GM13977 (cell line): Measurements from ENCODE around the gene LURAP1L.
A peak's percentile ranks its signal among the peaks of the same experiment; 100 is the strongest.

Source experiments
- DNase-seq: peaks from one replicate; pipeline ENCODE4 v3.0.0; 2012; ENCODE audit warnings: low spot score
- CTCF ChIP-seq: IDR thresholded peaks from 2 replicates; pipeline ENCODE4 v1.5.1; 2012; ENCODE audit warnings: mild to moderate bottlenecking, control low read depth; ENCODE audit not compliant: insufficient read depth; ENCODE audit errors: extremely low read depth, missing control alignments
- in situ Hi-C: fragments of 300-500 bp; cut with MboI; formaldehyde crosslinking; loops from one replicate; pipeline ENCODE4 v1.12.0; 2022; ENCODE audit warnings: low sequenced_read_pairs, low pct_unique_long_range_greater_than_20kb, mixed read lengths, inconsistent platforms; ENCODE audit not compliant: unreplicated experiment

Gene LURAP1L

GRCh38 chr9:12773562-12773961 is 1.3 kb upstream of the LURAP1L start:
- DNase-seq = no peak
- in situ Hi-C loops = no loop called here
- no peak for TF ChIP-seq CTCF

GRCh38 chr9:12775679-12776512 is 1.1 kb downstream of the LURAP1L start:
- in situ Hi-C loops = no loop called here
- TF ChIP-seq CTCF = peak; percentile 28
- peak; percentile 66 for DNase-seq

- no peak for TF ChIP-seq CTCF
- in situ Hi-C loops = no loop called here
- DNase-seq = no peak
These were observed 1.8 kb downstream of the LURAP1L start for GRCh38 chr9:12776513-12777055.

GRCh38 chr9:12777121-12778022 is 2.6 kb downstream of the LURAP1L start:
- no peak for TF ChIP-seq CTCF
- no peak for DNase-seq
- in situ Hi-C loops = no loop called here

GRCh38 chr9:12778389-12778788 is 3.6 kb downstream of the LURAP1L start:
- in situ Hi-C loops = no loop called here
- no peak for DNase-seq
- TF ChIP-seq CTCF = no peak

- in situ Hi-C loops = no loop called here
- no peak for TF ChIP-seq CTCF
- DNase-seq = no peak
These were observed 6.5 kb downstream of the LURAP1L start for GRCh38 chr9:12781226-12781733.
